Measurements from ENCODE around the gene PDK2. TPM values are rescaled to one million over a fixed set of nuclear protein-coding genes. Genes with fewer than 3 reads are reported as not detected.

The PDK2 gene
- total RNA-seq, 1 donor from 2014 or later: 44.9 TPM

DNA sequence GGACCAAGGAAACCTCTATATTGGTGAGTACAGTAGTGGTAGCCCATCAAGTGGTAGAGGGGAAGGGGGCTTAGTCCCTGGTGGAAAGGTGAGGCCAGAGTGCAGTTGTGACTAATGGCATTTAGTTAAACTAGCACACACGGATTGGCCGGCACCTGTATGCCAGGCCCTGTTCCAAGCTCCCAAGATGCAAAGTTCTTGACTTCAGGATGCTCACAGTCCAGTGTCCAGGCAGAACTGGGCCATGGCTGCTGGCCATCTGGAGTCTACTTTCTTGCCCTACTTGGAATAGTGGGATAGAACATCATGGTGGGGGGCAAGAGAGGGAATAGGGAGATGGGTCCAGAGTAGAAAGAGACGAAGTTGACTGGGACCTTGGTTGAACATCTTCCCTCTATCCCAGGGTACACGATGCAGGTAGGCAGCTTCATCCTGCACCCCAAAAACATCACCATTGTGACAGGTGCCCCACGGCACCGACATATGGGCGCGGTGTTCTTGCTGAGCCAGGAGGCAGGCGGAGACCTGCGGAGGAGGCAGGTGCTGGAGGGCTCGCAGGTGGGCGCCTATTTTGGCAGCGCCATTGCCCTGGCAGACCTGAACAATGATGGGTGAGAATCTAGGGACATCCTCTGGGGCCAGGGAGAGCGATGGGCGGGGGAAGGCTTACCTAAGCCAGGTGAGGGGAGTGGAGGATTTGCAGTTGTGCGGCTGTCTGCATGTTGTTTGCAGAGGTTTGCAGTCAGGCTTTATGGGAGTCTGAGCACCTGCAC lies 24.1 kb upstream of the PDK2 start:
- Mint-ChIP-seq H3K36me3 (peaks cover 5% of the 10 kb centered on the region), H3K27me3 (peaks cover 3% of the 10 kb centered on the region), H3K9me3 (no peaks in the 10 kb centered on the region), H3K4me1 (ENCODE audit: unreplicated experiment) (peaks cover 4% of the 10 kb centered on the region), H3K27ac (no peak overlapping the region), H3K4me3 (no peak overlapping the region)
- TF ChIP-seq, protein P1, sequence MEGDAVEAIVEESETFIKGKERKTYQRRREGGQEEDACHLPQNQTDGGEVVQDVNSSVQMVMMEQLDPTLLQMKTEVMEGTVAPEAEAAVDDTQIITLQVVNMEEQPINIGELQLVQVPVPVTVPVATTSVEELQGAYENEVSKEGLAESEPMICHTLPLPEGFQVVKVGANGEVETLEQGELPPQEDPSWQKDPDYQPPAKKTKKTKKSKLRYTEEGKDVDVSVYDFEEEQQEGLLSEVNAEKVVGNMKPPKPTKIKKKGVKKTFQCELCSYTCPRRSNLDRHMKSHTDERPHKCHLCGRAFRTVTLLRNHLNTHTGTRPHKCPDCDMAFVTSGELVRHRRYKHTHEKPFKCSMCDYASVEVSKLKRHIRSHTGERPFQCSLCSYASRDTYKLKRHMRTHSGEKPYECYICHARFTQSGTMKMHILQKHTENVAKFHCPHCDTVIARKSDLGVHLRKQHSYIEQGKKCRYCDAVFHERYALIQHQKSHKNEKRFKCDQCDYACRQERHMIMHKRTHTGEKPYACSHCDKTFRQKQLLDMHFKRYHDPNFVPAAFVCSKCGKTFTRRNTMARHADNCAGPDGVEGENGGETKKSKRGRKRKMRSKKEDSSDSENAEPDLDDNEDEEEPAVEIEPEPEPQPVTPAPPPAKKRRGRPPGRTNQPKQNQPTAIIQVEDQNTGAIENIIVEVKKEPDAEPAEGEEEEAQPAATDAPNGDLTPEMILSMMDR (conservative IDR thresholded peaks at IDR 0.05): no peak
- DNase-seq (ENCODE audit: extremely low spot score, unreplicated experiment): no peak

DNA sequence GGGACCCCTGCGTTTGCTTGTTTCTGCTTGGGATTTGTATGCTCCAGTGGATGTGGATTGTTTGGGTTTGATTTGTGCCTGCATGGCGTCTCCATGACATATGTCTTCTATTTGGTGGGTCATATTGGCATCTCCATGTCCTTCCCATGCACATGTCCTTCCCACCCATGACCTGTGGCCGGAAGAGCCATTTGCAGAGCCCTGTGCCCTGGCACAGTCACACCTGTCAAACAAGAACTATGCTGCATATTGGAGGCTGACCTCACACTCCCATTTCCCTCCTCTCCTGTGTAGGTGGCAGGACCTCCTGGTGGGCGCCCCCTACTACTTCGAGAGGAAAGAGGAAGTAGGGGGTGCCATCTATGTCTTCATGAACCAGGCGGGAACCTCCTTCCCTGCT lies 23.5 kb upstream of the PDK2 start:
- DNase-seq (ENCODE audit: extremely low spot score, unreplicated experiment): no peak
- peaks cover 3% of the 10 kb centered on the region for H3K27me3 Mint-ChIP-seq
- peaks cover 4% of the 10 kb centered on the region for H3K4me1 Mint-ChIP-seq (ENCODE audit: unreplicated experiment)
- H3K27ac Mint-ChIP-seq: no peak overlapping the region
- H3K9me3 Mint-ChIP-seq: no peaks in the 10 kb centered on the region
- H3K36me3 Mint-ChIP-seq: peaks cover 5% of the 10 kb centered on the region
- no peak overlapping the region for H3K4me3 Mint-ChIP-seq
- TF ChIP-seq, protein P1 (conservative IDR thresholded peaks at IDR 0.05): no peak

DNA sequence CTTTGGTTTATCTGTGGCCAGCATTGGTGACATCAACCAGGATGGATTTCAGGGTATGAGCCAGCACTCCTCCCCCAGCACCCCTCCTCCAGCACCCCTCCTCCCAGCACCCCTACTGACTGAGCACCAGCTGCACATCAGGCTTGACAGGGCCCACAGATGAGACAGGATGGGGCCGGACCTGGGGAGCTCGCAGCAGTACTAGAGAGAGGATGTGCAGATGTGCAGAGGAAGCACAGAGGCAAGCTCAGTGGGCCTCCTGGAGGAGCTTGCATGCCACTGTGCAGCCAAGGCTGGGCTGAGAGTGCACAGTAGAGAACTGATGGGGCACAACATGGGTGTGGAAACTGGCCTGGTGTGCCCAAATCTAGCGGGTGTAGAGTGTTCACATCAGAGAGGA lies 23.0 kb upstream of the PDK2 start:
- H3K4me3 Mint-ChIP-seq: no peak overlapping the region

DNA sequence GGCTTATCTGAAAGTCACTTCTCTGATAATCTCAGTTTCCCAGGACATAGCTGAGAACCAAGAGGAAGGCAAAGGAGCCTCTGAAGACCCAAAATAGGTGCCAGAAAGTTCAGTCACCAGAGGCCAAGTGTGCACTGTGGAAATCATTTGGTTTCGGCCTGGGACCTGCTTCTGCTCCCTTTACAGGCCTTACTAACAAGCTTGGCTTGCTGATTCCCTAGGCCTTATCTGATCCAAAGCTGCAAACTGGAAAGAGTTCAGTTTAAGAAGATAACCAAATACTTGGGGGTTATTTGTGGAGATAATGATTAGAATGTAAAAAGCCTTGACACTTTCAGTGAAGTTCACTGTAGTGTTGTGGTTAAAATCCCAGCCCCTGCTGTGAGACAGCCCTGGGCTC lies 22.2 kb upstream of the PDK2 start:
- Mint-ChIP-seq H3K4me3 (no peak overlapping the region), H3K27me3 (peaks cover 3% of the 10 kb centered on the region), H3K36me3 (peaks cover 5% of the 10 kb centered on the region), H3K27ac (no peak overlapping the region), H3K9me3 (no peaks in the 10 kb centered on the region), H3K4me1 (ENCODE audit: unreplicated experiment) (peaks cover 4% of the 10 kb centered on the region)
- DNase-seq (ENCODE audit: extremely low spot score, unreplicated experiment): no peak
- TF ChIP-seq, protein P1 (conservative IDR thresholded peaks at IDR 0.05): no peak

More for the DNA sequence above, 23.0 kb upstream of the PDK2 start:
- Mint-ChIP-seq H3K27ac (no peak overlapping the region), H3K36me3 (peaks cover 5% of the 10 kb centered on the region), H3K9me3 (no peaks in the 10 kb centered on the region), H3K4me1 (ENCODE audit: unreplicated experiment) (peaks cover 4% of the 10 kb centered on the region), H3K27me3 (peaks cover 3% of the 10 kb centered on the region)
- no peak for DNase-seq (ENCODE audit: extremely low spot score, unreplicated experiment)
- TF ChIP-seq, protein P1 (conservative IDR thresholded peaks at IDR 0.05): no peak

DNA sequence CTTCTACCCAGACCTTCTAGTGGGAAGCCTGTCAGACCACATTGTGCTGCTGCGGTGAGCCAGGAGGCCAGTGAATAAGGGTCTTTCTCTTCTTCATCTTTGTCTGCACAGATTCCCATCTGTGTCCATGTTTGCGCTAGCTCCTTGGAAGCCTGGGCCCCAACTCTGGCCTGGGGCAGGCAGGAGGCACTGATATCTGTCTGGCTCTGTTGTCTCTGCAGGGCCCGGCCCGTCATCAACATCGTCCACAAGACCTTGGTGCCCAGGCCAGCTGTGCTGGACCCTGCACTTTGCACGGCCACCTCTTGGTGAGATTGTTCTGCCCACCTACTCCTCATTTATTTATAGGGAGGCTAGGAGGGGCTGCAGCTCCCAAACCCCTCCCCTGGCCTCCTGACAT lies 20.9 kb upstream of the PDK2 start:
- H3K4me3 Mint-ChIP-seq: no peak overlapping the region
- TF ChIP-seq, protein P1 (conservative IDR thresholded peaks at IDR 0.05): no peak
- no peak overlapping the region for H3K27ac Mint-ChIP-seq
- DNase-seq (ENCODE audit: extremely low spot score, unreplicated experiment): no peak
- peaks cover 4% of the 10 kb centered on the region for H3K4me1 Mint-ChIP-seq (ENCODE audit: unreplicated experiment)
- H3K9me3 Mint-ChIP-seq: no peaks in the 10 kb centered on the region
- H3K27me3 Mint-ChIP-seq: peaks cover 3% of the 10 kb centered on the region
- H3K36me3 Mint-ChIP-seq: peaks cover 5% of the 10 kb centered on the region

Data from type B pancreatic cell (in vitro differentiated cells).